SK-N-SH (cell line): ENCODE measurements around the gene ARHGEF39. TPM values are rescaled to one million over a fixed set of nuclear protein-coding genes. Genes with fewer than 3 reads are reported as not detected.

ENCODE experiments used
- CTCF ChIA-PET: fragments of 300-600, 350-600 bp; formaldehyde crosslinking; extraction: SDS; loops from one replicate; lab custom pipeline; 2021; lab: Yijun Ruan, JAX
- POLR2A ChIA-PET: fragments of 350-600 bp; sonication (Branson Sonifier 250); formaldehyde crosslinking; extraction: SDS; loops from one replicate; lab custom pipeline; 2020; ENCODE audit warnings: antibody characterized with exemption, inconsistent platforms; lab: Yijun Ruan, JAX
- DNase-seq: peaks from one replicate; pipeline ENCODE4 v3.0.0; 2012
- H2AFZ ChIP-seq: fragments of 200-600 bp; sonication (generic); 2 replicates; pipeline ENCODE4 v1.8.1; 2016; ENCODE audit warnings: antibody characterized with exemption, mild to moderate bottlenecking, low read depth
- H3F3A ChIP-seq: fragments of 200-600 bp; sonication (generic); replicated peaks from 2 replicates; pipeline ENCODE3; 2016; ENCODE audit warnings: antibody characterized with exemption, mild to moderate bottlenecking; ENCODE audit not compliant: insufficient read depth
- H3K27ac ChIP-seq, 2 experiments: fragments of 200-500 bp in 1 of 2; fragments of 200-600 bp in 1 of 2; sonication (Bioruptor generic) in 1 of 2; sonication (generic), shearing (Covaris generic) in 1 of 2; 2 replicates each; pipeline versions ENCODE4 v1.5.1 to v1.6.1; 2014 to 2016; ENCODE audit warnings: low read depth in 2 of 2, inconsistent platforms in 1 of 2, low read length in 1 of 2, mild to moderate bottlenecking in 1 of 2, mixed read lengths in 1 of 2
- H3K27me3 ChIP-seq: fragments of 200-600 bp; sonication (generic), shearing (Covaris generic); 2 replicates; pipeline ENCODE4 v1.6.1; 2016; ENCODE audit warnings: mixed run types; ENCODE audit not compliant: insufficient read depth
- H3K36me3 ChIP-seq, 2 experiments: fragments of 200-500 bp in 1 of 2; fragments of 200-600 bp in 1 of 2; sonication (Bioruptor generic) in 1 of 2; sonication (generic) in 1 of 2; replicated peaks in 1 of 2; 2 replicates each; pipeline versions ENCODE3 to v1.5.1; 2014 to 2016; ENCODE audit warnings: low read length in 1 of 2, mild to moderate bottlenecking in 1 of 2; ENCODE audit not compliant: insufficient read depth in 2 of 2, control insufficient read depth in 1 of 2
- H3K4me1 ChIP-seq, 2 experiments: fragments of 200-500 bp in 1 of 2; fragments of 200-600 bp in 1 of 2; sonication (Bioruptor generic) in 1 of 2; sonication (generic), shearing (Covaris generic) in 1 of 2; 2 replicates each; pipeline versions ENCODE4 v1.5.1 to v1.6.1; 2014 to 2016; ENCODE audit warnings: low read depth in 1 of 2, low read length in 1 of 2, mixed run types in 1 of 2; ENCODE audit not compliant: insufficient read depth in 2 of 2, control insufficient read depth in 1 of 2
- H3K4me2 ChIP-seq: fragments of 200-600 bp; sonication (generic), shearing (Covaris generic); 2 replicates; pipeline ENCODE4 v1.6.1; 2017; ENCODE audit warnings: mixed run types
- H3K4me3 ChIP-seq, 2 experiments: fragments of 200-500 bp in 1 of 2; fragments of 200-600 bp in 1 of 2; sonication (Bioruptor generic) in 1 of 2; sonication (generic), shearing (Covaris generic) in 1 of 2; 2 replicates each; pipeline versions ENCODE4 v1.5.1 to v1.8.1; 2014 to 2016; ENCODE audit warnings: low read depth in 2 of 2, inconsistent platforms in 1 of 2, low read length in 1 of 2, mild to moderate bottlenecking in 1 of 2, mixed read lengths in 1 of 2, moderate library complexity in 1 of 2
- H3K79me2 ChIP-seq: fragments of 200-600 bp; sonication (generic); 2 replicates; pipeline ENCODE4 v1.8.1; 2017; ENCODE audit warnings: mild to moderate bottlenecking; ENCODE audit not compliant: insufficient read depth
- H3K9ac ChIP-seq: fragments of 200-600 bp; sonication (generic); 2 replicates; pipeline ENCODE4 v1.6.1; 2017; ENCODE audit warnings: mixed run types
- H3K9me2 ChIP-seq: fragments of 200-600 bp; sonication (generic); 2 replicates; pipeline ENCODE4 v1.6.1; 2017; ENCODE audit warnings: mixed run types
- H3K9me3 ChIP-seq: fragments of 200-600 bp; sonication (generic); 2 replicates; pipeline ENCODE4 v1.6.1; 2017; ENCODE audit warnings: mixed run types, mild to moderate bottlenecking, moderate library complexity
- H4K20me1 ChIP-seq: fragments of 200-600 bp; sonication (generic); 2 replicates; pipeline ENCODE4 v1.6.1; 2017; ENCODE audit warnings: mild to moderate bottlenecking, mixed run types; ENCODE audit not compliant: insufficient read depth
- CHD2 ChIP-seq: fragments of 150-350 bp; IDR thresholded peaks from 2 replicates; pipeline ENCODE4 v1.6.1; 2018; ENCODE audit warnings: low read length; ENCODE audit not compliant: partially characterized antibody
- CTCF ChIP-seq: fragments of 200-600 bp; sonication (generic); IDR thresholded peaks from 2 replicates; pipeline ENCODE4 v1.6.1; 2017; ENCODE audit warnings: antibody characterized with exemption, mild to moderate bottlenecking, moderate library complexity
- EP300 ChIP-seq, 2 experiments: IDR thresholded peaks; 2 replicates each; pipeline versions ENCODE4 v1.4.0 to v1.6.1; 2012; ENCODE audit warnings: borderline replicate concordance in 1 of 2, low read depth in 1 of 2, low read length in 1 of 2
- EZH2phosphoT487 ChIP-seq: fragments of 200-600 bp; sonication (generic); IDR thresholded peaks from 2 replicates; pipeline ENCODE4 v1.6.1; 2017; ENCODE audit warnings: low read depth, mixed run types, mild to moderate bottlenecking, antibody characterized with exemption, moderate library complexity, borderline replicate concordance
- FOXJ3 ChIP-seq: sonication (generic); formaldehyde crosslinking; IDR thresholded peaks from 2 replicates; pipeline ENCODE4 v1.5.1; 2020; ENCODE audit warnings: mild to moderate bottlenecking, missing genetic modification reagents
- FOXM1 ChIP-seq: IDR thresholded peaks from 2 replicates; pipeline ENCODE4 v1.4.0; 2012; ENCODE audit warnings: low read depth, mild to moderate bottlenecking
- GABPA ChIP-seq: IDR thresholded peaks from 2 replicates; pipeline ENCODE4 v1.4.0; 2012; ENCODE audit warnings: low read depth, mild to moderate bottlenecking
- GATA2 ChIP-seq: sonication (generic); formaldehyde crosslinking; IDR thresholded peaks from 2 replicates; pipeline ENCODE4 v1.5.0; 2020; ENCODE audit warnings: mild to moderate bottlenecking, missing genetic modification reagents
- IRF3 ChIP-seq: fragments of 150-350 bp; IDR thresholded peaks from 2 replicates; pipeline ENCODE4 v1.6.1; 2016; ENCODE audit warnings: mild to moderate bottlenecking, low read depth, low read length
- JUND ChIP-seq: IDR thresholded peaks from 2 replicates; pipeline ENCODE4 v1.4.0; 2012
- MEF2A ChIP-seq: IDR thresholded peaks from 2 replicates; pipeline ENCODE4 v1.4.0; 2012; ENCODE audit warnings: low read depth, borderline replicate concordance
- MXI1 ChIP-seq: IDR thresholded peaks from 2 replicates; pipeline ENCODE4 v1.6.1; 2012; ENCODE audit warnings: mild to moderate bottlenecking, low read depth, low read length, improper control_type of control experiment
- NFIC ChIP-seq: IDR thresholded peaks from 2 replicates; pipeline ENCODE4 v1.4.0; 2012; ENCODE audit warnings: borderline replicate concordance
- POLR2AphosphoS5 ChIP-seq: IDR thresholded peaks from 2 replicates; pipeline ENCODE4 v1.6.1; 2012; ENCODE audit warnings: low read depth, low read length
- RAD21 ChIP-seq: IDR thresholded peaks from 2 replicates; pipeline ENCODE4 v1.6.1; 2012; ENCODE audit warnings: mild to moderate bottlenecking, low read length
- RCOR1 ChIP-seq: fragments of 150-350 bp; IDR thresholded peaks from 2 replicates; pipeline ENCODE4 v1.6.1; 2017; ENCODE audit warnings: antibody characterized with exemption, low read length
- REST ChIP-seq: IDR thresholded peaks from 2 replicates; pipeline ENCODE4 v1.6.1; 2012; ENCODE audit warnings: mild to moderate bottlenecking, low read depth, low read length, moderate library complexity
- RFX5 ChIP-seq: IDR thresholded peaks from 2 replicates; pipeline ENCODE4 v1.6.1; 2012; ENCODE audit warnings: mild to moderate bottlenecking, improper control_type of control experiment, low read length
- RXRA ChIP-seq: IDR thresholded peaks from 2 replicates; pipeline ENCODE4 v1.4.0; 2012; ENCODE audit warnings: low read depth, mild to moderate bottlenecking, borderline replicate concordance
- SIN3A ChIP-seq: IDR thresholded peaks from 2 replicates; pipeline ENCODE4 v1.6.1; 2012; ENCODE audit warnings: low read depth, mild to moderate bottlenecking, low read length, moderate library complexity, borderline replicate concordance
- SMC3 ChIP-seq: IDR thresholded peaks from 2 replicates; pipeline ENCODE4 v1.6.1; 2012; ENCODE audit warnings: low read depth, low read length, improper control_type of control experiment
- TAF1 ChIP-seq: IDR thresholded peaks from 2 replicates; pipeline ENCODE4 v1.6.1; 2012; ENCODE audit warnings: low read depth, mild to moderate bottlenecking, low read length, moderate library complexity, borderline replicate concordance
- TCF12 ChIP-seq: IDR thresholded peaks from 2 replicates; pipeline ENCODE4 v1.4.0; 2012
- USF1 ChIP-seq: IDR thresholded peaks from 2 replicates; pipeline ENCODE4 v1.4.0; 2012; ENCODE audit warnings: low read depth, borderline replicate concordance
- ZBTB33 ChIP-seq: IDR thresholded peaks from 2 replicates; pipeline ENCODE4 v1.4.0; 2012; ENCODE audit warnings: low read depth, borderline replicate concordance
- WGBS: methylation state at CpG from one replicate; pipeline ENCODE4 v1.1.6; 2017; ENCODE audit warnings: low lambda C conversion rate; 5-methylcytosine and 5-hydroxymethylcytosine counted together
- polyA plus RNA-seq, 3 experiments: library from polyadenylated mRNA; depleted of rRNA; stranded (reverse); fragments of >200 nt; gene quantifications; 2 replicates each; pipeline ENCODE4 v1.2.3, GENCODE V29; 2012

Gene ARHGEF39
- polyA plus RNA-seq, 1 of the 3 experiments (the other 2 are of a cell fraction), result 4.9 TPM

- H3K9me3 ChIP-seq, result no peaks in the 10 kb centered on the region
- POLR2A ChIA-PET, result interaction anchor here (1.1 kb wide), 1 partner anchor 71 kb away, joined by 3 read pairs; the partner anchor contains the start of genes CREB3 and TLN1
- no peak overlapping the region for H3K4me3 ChIP-seq
- H3F3A ChIP-seq, result peaks cover 36% of the 10 kb centered on the region
- no peak overlapping the region for H3K9ac ChIP-seq
- CTCF ChIA-PET, result interaction anchor here (0.7 to 4.2 kb wide), 9 partner anchors 12 to 361 kb away, joined by 3 to 19 read pairs (median 4); partner anchors contain the start of genes CA9, CREB3 and TLN1
- no peaks in the 10 kb centered on the region for H3K27me3 ChIP-seq
- no peak for DNase-seq
- peaks cover 0 to 25% of the 10 kb centered on the region in 2 experiments; a peak in 1 of 4 replicates for H3K4me1 ChIP-seq
- H3K4me2 ChIP-seq, result no peak overlapping the region
- no peaks in the 10 kb centered on the region for H4K20me1 ChIP-seq
- H3K36me3 ChIP-seq, result peaks cover 0 to 11% of the 10 kb centered on the region in 2 experiments
- no peaks in the 10 kb centered on the region for H3K9me2 ChIP-seq
- H3K79me2 ChIP-seq, result peaks cover 36% of the 10 kb centered on the region
- no peak overlapping the region for H2AFZ ChIP-seq
- H3K27ac ChIP-seq, result peak overlapping the region in 1 of 2 experiments; percentile 22; a peak in 2 of 4 replicates
- WGBS, result 79% methylated on average over 9 of the region's 9 CpGs
- no peak for TF ChIP-seq FOXJ3 (CRISPR knock-in tag)
- TF ChIP-seq JUND, result no peak
- TF ChIP-seq CTCF, result peak; percentile 53
- TF ChIP-seq RAD21, result peak; percentile 53
- no peak for TF ChIP-seq SIN3A
- TF ChIP-seq TAF1, result no peak
- no peak for TF ChIP-seq NFIC
- TF ChIP-seq RFX5, result no peak
- TF ChIP-seq TCF12, result no peak
- TF ChIP-seq RXRA, result no peak
- TF ChIP-seq CHD2, result no peak
- no peak for TF ChIP-seq FOXM1
- no peak for TF ChIP-seq MXI1
- TF ChIP-seq REST, result no peak
- TF ChIP-seq IRF3, result no peak
- TF ChIP-seq POLR2AphosphoS5, result no peak
- no peak for TF ChIP-seq USF1
- no peak for TF ChIP-seq EZH2phosphoT487
- TF ChIP-seq GATA2 (CRISPR knock-in tag), result no peak
- no peak for TF ChIP-seq GABPA
- TF ChIP-seq MEF2A, result no peak
- peak; percentile 33 for TF ChIP-seq SMC3
- no peak for TF ChIP-seq RCOR1
- TF ChIP-seq ZBTB33, result no peak
- TF ChIP-seq EP300 (IDR thresholded peaks at IDR 0.05; ENCODE audit: borderline replicate concordance in 1 of 2, low read depth in 1 of 2, low read length in 1 of 2), result no peak
Measured at GRCh38 chr9:35660966-35661415, 4.0 kb downstream of the ARHGEF39 start.
